ENCODE measurements around the gene CLECL1. TPM values are rescaled to one million over a fixed set of nuclear protein-coding genes. Genes with fewer than 3 reads are reported as not detected.

Gene CLECL1
- total and polyA plus RNA-seq, 2 of the 8 experiments (the other 6 are each of a cell fraction or from before 2014, with no cell fraction given) = not detected

DNA sequence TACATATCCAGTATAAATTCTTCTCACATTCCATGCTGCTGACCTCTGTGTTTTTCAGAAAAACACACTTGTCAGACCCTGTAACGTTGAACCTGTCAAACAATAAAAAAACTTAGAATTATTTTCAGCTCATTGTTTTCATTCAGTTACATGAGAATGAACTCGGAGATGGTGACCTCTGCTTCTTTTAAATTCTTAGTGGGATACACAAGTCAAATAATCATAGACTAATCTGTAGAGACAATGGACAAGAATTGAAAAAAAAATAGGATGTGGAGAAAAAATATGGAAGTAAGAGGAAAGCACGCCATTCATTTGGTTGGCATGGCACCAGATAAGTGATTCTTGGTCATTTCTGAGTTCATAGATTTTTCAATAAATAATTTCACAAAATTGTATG lies 20.6 kb upstream of the CLECL1 start:
- no peak for DNase-seq (ENCODE audit: low read depth in 1 of 2, low spot score in 2 of 2)
- 90% methylated on average over 3 of the region's 3 CpGs; no CpG with 5 or more reads in 1 of the 2 experiments for WGBS, 2 experiments (ENCODE audit: extremely low coverage in 1 of 2, insufficient coverage in 1 of 2, insufficient read length in 1 of 2, insufficient replicate concordance in 2 of 2, low coverage in 1 of 2, low lambda C conversion rate in 2 of 2, missing lambda C conversion rate in 1 of 2)
- Histone ChIP-seq H4K91ac (replicated peaks; ENCODE audit: insufficient read length, low read length) (no peak overlapping the region), H2BK20ac (ENCODE audit: low read length) (no peak overlapping the region), H3K79me1 (ENCODE audit: low read depth, low read length) (no peaks in the 10 kb centered on the region), H3K27ac (ENCODE audit: low read depth, low read length) (no peak overlapping the region), H2BK120ac (replicated peaks; ENCODE audit: low read depth, low read length) (no peak overlapping the region), H2BK5ac (ENCODE audit: low read depth, low read length) (no peak overlapping the region), H4K20me1 (replicated peaks in 1 of 2; ENCODE audit: control insufficient read depth in 1 of 2, insufficient read depth in 2 of 2, low read length in 2 of 2) (no peaks in the 10 kb centered on the region), H2AFZ (ENCODE audit: low read length) (no peak overlapping the region), H3K23ac (ENCODE audit: insufficient read length) (no peak overlapping the region), H4K5ac (ENCODE audit: insufficient read length, low read depth, low read length) (no peak overlapping the region), H2BK15ac (ENCODE audit: low read length) (no peak overlapping the region), H3K18ac (ENCODE audit: extremely low read depth, low read length) (no peak overlapping the region), H3K79me2 (ENCODE audit: control insufficient read depth in 1 of 2, insufficient read depth in 2 of 2, low read length in 2 of 2) (no peaks in the 10 kb centered on the region), H3K4ac (replicated peaks; ENCODE audit: insufficient read length, low read depth, low read length) (no peak overlapping the region), H3K4me3 (ENCODE audit: extremely low read depth in 1 of 4, insufficient read depth in 2 of 4, low read depth in 3 of 4, low read length in 4 of 4) (no peak overlapping the region), H3K4me2 (ENCODE audit: insufficient read depth in 1 of 2, low read depth in 2 of 2, low read length in 2 of 2) (no peak overlapping the region), H3K27me3 (replicated peaks in 1 of 4; ENCODE audit: control insufficient read depth in 3 of 4, extremely low read depth in 1 of 4, insufficient read depth in 3 of 4, low read length in 3 of 4) (no peaks in the 10 kb centered on the region), H2BK12ac (ENCODE audit: low read depth, low read length) (no peak overlapping the region), H3K23me2 (ENCODE audit: low read depth, low read length) (no peaks in the 10 kb centered on the region), H3K36me3 (ENCODE audit: control insufficient read depth in 2 of 4, insufficient read depth in 4 of 4, low read length in 3 of 4) (no peaks in the 10 kb centered on the region), H3K9ac (replicated peaks in 1 of 4; ENCODE audit: extremely low read depth in 1 of 4, low read depth in 3 of 4, low read length in 3 of 4) (no peak overlapping the region), H2AK5ac (ENCODE audit: low read depth, low read length) (no peak overlapping the region), H3K56ac (replicated peaks; ENCODE audit: insufficient read length, low read depth, low read length) (no peak overlapping the region), H4K8ac (ENCODE audit: extremely low read depth, insufficient read depth, low read length) (no peak overlapping the region), H3K4me1 (replicated peaks in 1 of 4; ENCODE audit: control insufficient read depth in 3 of 4, insufficient read depth in 4 of 4, low read length in 3 of 4) (peaks cover 0 to 4% (median 0%) of the 10 kb centered on the region in 4 experiments; a peak in 1 of 7 replicates), H3K9me3 (ENCODE audit: insufficient read depth in 2 of 2, low read depth in 1 of 2, low read length in 1 of 2) (no peaks in the 10 kb centered on the region), H3K14ac (ENCODE audit: insufficient read length) (no peak overlapping the region)
- no peak for FAIRE-seq
- TF ChIP-seq EGR1 (IDR thresholded peaks at IDR 0.05; ENCODE audit: borderline replicate concordance, low read depth, low read length) (no peak), CHD1 (IDR thresholded peaks at IDR 0.05; ENCODE audit: low read depth, low read length) (no peak), RFX5 (IDR thresholded peaks at IDR 0.05; ENCODE audit: borderline replicate concordance, low read depth, low read length) (no peak)
- ChIA-PET POLR2A (ENCODE audit: partially characterized antibody) (no interaction called here), CTCF (ENCODE audit: partially characterized antibody) (interaction anchor here (0.6 to 15.3 kb wide), 8 partner anchors 9 to 1019 kb away, joined by 3 to 278 read pairs (median 4); partner anchors contain the start of gene CLEC2B)
